ENCODE measurements around the gene FAM168B.

DNA sequence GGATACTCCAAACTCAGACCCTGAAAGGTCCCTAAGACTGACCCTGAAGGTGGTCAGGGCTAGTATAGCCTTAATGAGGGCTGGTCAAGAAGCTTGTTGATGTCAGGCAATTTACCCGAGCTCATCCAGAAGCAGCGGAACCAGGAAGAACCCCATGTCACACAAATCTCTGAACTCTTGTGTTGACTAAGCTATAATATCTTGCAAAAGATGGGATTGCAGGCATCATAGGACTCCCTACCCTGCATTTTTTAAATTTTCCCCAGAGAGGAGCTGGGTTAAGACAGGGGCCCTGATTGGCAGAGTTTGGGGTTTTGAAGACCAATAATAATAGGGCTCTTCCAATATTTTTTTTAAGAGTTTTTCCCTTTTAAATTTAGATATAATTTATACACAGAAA is 9.9 kb upstream of the FAM168B start:
- TF ChIP-seq MAFK (IDR thresholded peaks at IDR 0.05; ENCODE audit: partially characterized antibody) (no peak), POLR2AphosphoS2 (conservative IDR thresholded peaks at IDR 0.05; ENCODE audit: low read length) (no peak), KDM1A (IDR thresholded peaks at IDR 0.05; ENCODE audit: low read depth) (no peak)
- TF ChIP-seq, protein P1, sequence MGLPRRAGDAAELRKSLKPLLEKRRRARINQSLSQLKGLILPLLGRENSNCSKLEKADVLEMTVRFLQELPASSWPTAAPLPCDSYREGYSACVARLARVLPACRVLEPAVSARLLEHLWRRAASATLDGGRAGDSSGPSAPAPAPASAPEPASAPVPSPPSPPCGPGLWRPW (IDR thresholded peaks at IDR 0.05) = no peak
- TF ChIP-seq, protein P2, sequence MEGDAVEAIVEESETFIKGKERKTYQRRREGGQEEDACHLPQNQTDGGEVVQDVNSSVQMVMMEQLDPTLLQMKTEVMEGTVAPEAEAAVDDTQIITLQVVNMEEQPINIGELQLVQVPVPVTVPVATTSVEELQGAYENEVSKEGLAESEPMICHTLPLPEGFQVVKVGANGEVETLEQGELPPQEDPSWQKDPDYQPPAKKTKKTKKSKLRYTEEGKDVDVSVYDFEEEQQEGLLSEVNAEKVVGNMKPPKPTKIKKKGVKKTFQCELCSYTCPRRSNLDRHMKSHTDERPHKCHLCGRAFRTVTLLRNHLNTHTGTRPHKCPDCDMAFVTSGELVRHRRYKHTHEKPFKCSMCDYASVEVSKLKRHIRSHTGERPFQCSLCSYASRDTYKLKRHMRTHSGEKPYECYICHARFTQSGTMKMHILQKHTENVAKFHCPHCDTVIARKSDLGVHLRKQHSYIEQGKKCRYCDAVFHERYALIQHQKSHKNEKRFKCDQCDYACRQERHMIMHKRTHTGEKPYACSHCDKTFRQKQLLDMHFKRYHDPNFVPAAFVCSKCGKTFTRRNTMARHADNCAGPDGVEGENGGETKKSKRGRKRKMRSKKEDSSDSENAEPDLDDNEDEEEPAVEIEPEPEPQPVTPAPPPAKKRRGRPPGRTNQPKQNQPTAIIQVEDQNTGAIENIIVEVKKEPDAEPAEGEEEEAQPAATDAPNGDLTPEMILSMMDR (IDR thresholded peaks at IDR 0.05) = no peak

Data from A549 (cell line).